GM13977 (cell line): ENCODE data around the gene SCGB1D1.

Experiments used
- DNase-seq: peaks from one replicate; pipeline ENCODE4 v3.0.0; 2012; ENCODE audit warnings: low spot score
- in situ Hi-C: fragments of 300-500 bp; cut with MboI; formaldehyde crosslinking; loops from one replicate; pipeline ENCODE4 v1.12.0; 2022; ENCODE audit warnings: low sequenced_read_pairs, low pct_unique_long_range_greater_than_20kb, mixed read lengths, inconsistent platforms; ENCODE audit not compliant: unreplicated experiment
- TF ChIP-seq, protein P1 (sequence below): IDR thresholded peaks from 2 replicates; pipeline ENCODE4 v1.5.1; 2012; ENCODE audit warnings: mild to moderate bottlenecking, control low read depth; ENCODE audit not compliant: insufficient read depth; ENCODE audit errors: extremely low read depth, missing control alignments

The SCGB1D1 gene, protein sequence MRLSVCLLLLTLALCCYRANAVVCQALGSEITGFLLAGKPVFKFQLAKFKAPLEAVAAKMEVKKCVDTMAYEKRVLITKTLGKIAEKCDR

DNA sequence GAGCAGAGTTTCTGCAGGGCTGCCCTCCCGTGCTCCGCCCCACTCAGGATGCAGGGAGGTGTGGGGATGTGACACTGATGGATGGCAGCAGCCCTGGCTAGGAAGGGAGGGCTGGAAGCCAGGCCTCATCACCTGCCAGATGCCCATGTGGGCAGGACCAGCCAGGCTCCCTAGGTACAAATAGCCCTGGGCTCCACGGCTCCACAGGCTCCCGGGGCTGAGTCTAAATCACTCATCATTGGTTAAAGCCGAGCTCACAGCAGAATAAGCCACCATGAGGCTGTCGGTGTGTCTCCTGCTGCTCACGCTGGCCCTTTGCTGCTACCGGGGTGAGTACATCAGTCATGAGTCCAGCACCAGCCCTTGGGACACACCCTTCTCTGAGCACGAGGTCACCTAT, at the start of gene SCGB1D1:
Gene SCGB1D1, plus strand, starts transcription at position 206 of the 400 bp plus-strand sequence. Its CDS starts 69 bp downstream, at position 275.
- DNase-seq = no peak
- TF ChIP-seq, protein P1, sequence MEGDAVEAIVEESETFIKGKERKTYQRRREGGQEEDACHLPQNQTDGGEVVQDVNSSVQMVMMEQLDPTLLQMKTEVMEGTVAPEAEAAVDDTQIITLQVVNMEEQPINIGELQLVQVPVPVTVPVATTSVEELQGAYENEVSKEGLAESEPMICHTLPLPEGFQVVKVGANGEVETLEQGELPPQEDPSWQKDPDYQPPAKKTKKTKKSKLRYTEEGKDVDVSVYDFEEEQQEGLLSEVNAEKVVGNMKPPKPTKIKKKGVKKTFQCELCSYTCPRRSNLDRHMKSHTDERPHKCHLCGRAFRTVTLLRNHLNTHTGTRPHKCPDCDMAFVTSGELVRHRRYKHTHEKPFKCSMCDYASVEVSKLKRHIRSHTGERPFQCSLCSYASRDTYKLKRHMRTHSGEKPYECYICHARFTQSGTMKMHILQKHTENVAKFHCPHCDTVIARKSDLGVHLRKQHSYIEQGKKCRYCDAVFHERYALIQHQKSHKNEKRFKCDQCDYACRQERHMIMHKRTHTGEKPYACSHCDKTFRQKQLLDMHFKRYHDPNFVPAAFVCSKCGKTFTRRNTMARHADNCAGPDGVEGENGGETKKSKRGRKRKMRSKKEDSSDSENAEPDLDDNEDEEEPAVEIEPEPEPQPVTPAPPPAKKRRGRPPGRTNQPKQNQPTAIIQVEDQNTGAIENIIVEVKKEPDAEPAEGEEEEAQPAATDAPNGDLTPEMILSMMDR = no peak
- in situ Hi-C loops = no loop called here

DNA sequence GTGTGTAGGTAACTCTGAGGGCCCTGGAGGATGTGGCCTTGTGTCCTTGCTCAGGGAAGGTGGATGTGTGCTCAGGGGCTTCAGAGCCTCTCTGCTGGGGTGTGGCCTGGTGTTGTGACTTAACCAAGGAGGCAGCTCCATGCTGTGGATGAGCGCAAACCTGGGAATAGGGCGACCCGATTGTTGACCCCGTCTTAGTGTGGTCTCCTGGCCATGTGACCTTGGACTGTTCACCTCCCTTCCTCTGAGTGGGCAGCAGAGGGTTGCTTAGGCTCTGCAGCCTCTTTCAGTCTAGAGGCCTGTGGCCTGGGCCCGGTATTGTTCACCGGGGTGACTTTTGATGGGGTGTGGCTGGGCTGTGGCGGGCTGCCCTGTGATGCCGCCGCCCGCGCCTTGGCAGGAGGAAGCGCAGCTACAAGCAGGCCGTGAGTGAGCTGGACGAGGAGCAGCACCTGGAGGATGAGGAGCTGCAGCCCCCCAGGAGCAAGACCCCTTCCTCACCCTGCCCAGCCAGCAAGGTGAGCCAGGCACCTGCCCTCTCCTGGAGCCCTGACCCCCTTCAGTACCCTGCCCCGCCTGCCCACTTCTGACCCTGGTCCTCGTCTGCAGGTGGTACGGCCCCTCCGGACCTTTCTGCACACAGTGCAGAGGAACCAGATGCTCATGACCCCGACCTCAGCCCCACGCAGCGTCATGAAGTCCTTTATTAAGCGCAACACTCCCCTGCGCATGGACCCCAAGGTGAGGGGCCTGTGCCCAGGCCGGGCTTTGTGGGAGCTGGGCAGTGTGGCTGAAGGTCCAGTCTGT, 49.5 kb upstream of the SCGB1D1 start:
- TF ChIP-seq, protein P1 = no peak
- no peak for DNase-seq
- in situ Hi-C loops = no loop called here

DNA sequence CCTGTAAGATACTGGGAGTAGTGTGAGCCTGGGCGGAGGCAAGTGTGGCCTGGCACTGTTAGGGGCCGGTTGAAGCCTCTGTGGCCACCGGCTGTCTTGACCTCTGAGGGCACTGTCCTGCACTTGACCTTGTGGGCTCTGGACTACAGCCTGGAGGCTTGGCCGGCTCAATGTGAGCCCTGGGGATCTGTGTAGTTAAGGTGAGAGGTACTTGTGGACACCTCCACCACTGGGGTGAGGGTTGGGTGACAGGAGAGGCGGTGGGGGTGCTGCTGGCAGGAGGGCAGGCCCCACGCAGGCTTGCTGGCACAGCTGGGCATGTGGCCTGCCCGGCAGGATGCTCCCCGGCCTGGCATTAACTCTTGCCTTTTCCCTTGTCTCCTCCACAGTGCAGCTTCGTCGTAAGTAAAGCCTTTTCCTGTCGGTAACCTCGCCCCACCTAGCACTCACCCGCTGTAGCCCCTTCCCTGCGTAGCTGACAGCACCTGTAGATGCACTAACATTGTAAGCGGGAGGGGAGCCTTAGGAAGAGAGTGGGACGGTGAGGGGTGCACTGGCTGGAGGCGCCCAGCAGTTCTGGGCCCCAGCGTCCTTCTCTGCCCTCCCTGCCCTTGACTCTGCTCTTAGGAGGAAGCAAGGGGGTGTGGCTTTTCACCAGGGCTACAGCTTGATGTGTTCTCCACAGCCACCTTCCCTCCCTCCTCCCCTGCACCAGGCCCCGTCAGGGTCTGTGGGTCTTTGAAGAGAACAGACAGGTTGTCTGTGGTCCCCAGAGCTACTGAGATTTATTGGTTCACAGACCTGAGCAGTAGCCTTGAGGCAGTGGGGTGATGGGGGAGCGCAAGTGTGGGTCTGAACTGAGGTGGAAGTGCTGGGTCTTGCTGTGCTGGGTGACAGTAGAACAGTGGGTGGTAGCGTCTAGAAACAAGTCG, 48.6 kb upstream of the SCGB1D1 start:
- TF ChIP-seq, protein P1 = no peak
- in situ Hi-C loops = no loop called here
- no peak for DNase-seq

DNA sequence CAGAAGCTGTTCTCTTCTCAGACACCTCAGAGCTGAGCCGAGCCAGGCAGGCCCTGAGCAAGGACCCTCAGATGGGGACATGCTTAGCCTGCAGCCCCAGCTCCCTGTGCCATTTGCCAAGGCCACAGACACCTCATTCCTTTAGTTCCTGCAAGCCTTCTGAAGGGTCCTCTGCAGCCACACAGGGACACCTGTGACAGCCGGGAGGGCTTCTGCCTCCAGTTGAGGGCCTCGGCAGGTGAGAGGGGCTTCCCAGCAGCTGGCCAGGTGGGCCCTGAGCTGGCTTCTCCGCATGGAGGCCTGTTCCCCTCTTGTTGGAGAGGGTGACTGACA, 48.0 kb upstream of the SCGB1D1 start:
- DNase-seq = no peak
- in situ Hi-C loops = no loop called here
- TF ChIP-seq, protein P1 = no peak

DNA sequence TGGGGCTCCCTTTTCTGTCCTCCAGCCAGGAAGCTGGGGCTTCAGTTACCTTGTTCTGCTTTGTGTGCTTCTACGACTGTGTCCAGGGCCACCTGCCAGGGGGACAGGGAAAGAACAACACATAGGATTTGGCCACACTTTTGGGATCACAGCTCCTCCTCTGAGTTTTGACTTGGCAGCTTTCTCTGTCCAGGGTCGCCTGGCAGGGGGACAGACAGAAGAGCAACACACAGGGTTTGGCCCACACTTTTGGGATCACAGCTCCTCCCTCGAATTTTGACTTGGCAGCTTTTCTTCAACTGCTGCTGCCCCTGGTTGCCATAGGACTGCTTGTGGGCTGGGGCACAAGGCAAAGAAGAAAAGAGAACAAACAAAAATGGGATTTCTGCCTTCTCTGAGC, 47.1 kb upstream of the SCGB1D1 start:
- DNase-seq = no peak
- in situ Hi-C loops = no loop called here
- TF ChIP-seq, protein P1 = no peak

DNA sequence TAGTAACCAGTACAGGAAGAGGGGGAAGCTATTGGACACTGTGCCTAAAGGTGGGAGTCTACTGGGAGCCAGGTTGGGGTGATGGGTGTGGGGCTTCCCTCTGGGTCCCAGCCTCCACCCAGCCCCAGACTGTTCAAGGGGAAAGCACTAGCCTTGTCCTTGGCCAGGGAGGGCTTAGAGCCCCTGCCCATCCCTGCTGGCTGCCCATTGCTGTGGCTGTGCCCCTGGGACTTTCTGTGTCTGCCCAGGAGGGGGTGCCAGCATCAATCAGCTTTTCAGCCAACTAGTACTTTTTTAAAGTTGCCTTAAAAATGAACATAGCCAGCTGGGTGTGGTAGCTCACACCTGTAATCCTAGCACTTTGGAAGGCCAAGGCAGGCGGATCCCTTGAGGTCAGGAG, 46.3 kb upstream of the SCGB1D1 start:
- DNase-seq = no peak
- TF ChIP-seq, protein P1 = no peak
- in situ Hi-C loops = no loop called here
